SK-N-MC (cell line): ENCODE data around the gene PIK3C2G.

ENCODE experiments used
- EZH2 ChIP-seq: fragments of 200-600 bp; sonication (generic); IDR thresholded peaks from one replicate; pipeline ENCODE4 v1.6.1; 2017; ENCODE audit warnings: antibody characterized with exemption
- FOXP2 ChIP-seq: optimal IDR thresholded peaks from 2 replicates; pipeline ENCODE3; 2011; ENCODE audit warnings: mild to moderate bottlenecking, moderate library complexity; ENCODE audit not compliant: insufficient read depth; ENCODE audit errors: extremely low read length, control extremely low read depth
- POLR2AphosphoS5 ChIP-seq: IDR thresholded peaks from 2 replicates; pipeline ENCODE4 v1.6.1; 2012; ENCODE audit warnings: mild to moderate bottlenecking, low read depth, low read length, borderline replicate concordance

- TF ChIP-seq EZH2: no peak
- TF ChIP-seq FOXP2: no peak
- TF ChIP-seq POLR2AphosphoS5: no peak
These were observed 390.2 kb downstream of the PIK3C2G start for GRCh38 chr12:18651525-18651924.
